NT2/D1 (cell line): ENCODE results near the gene PDE6D.

Source experiments
- SUZ12 ChIP-seq: IDR thresholded peaks from 2 replicates; pipeline ENCODE4 v1.6.1; 2011; ENCODE audit not compliant: insufficient read length, insufficient read depth; ENCODE audit errors: extremely low read depth
- YY1 ChIP-seq: IDR thresholded peaks from 2 replicates; pipeline ENCODE4 v1.6.1; 2011; ENCODE audit not compliant: insufficient read length, insufficient read depth

GRCh38 chr2:231780123-231780908, 766 bp downstream of the PDE6D start:
- TF ChIP-seq SUZ12: no peak
- TF ChIP-seq YY1: no peak
